ENCODE measurements around the gene TUFT1.

DNA sequence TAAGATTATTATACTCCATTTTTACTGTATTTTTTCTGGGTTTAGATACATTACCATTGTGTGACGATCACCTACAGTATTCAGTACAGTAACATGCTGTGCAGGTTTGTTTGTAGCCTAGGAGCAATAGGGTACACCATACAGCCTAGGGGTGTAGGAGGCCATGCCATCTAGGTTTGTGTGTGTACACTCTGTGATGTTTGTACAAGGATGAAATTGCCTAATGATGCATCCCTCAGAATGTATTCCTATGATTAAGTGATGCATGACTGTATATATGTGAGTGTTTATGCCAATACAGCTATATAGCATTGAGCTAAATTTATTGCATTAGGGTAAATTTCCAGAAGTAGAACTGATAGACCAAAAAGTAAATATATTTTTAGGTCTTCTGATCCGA is 23.3 kb downstream of the TUFT1 start:
- TF ChIP-seq, protein P1, sequence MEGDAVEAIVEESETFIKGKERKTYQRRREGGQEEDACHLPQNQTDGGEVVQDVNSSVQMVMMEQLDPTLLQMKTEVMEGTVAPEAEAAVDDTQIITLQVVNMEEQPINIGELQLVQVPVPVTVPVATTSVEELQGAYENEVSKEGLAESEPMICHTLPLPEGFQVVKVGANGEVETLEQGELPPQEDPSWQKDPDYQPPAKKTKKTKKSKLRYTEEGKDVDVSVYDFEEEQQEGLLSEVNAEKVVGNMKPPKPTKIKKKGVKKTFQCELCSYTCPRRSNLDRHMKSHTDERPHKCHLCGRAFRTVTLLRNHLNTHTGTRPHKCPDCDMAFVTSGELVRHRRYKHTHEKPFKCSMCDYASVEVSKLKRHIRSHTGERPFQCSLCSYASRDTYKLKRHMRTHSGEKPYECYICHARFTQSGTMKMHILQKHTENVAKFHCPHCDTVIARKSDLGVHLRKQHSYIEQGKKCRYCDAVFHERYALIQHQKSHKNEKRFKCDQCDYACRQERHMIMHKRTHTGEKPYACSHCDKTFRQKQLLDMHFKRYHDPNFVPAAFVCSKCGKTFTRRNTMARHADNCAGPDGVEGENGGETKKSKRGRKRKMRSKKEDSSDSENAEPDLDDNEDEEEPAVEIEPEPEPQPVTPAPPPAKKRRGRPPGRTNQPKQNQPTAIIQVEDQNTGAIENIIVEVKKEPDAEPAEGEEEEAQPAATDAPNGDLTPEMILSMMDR (IDR thresholded peaks at IDR 0.05) = no peak
- TF ChIP-seq POLR2A (IDR thresholded peaks at IDR 0.05) = no peak

All from heart left ventricle (tissue), 13 donors.